Chondrocyte (in vitro differentiated cells): Measurements from ENCODE around the gene PILRA. TPM values are rescaled to one million over a fixed set of nuclear protein-coding genes. Genes with fewer than 3 reads are reported as not detected.

Experiments
- DNase-seq: peaks from one replicate; pipeline ENCODE4 v3.0.0; 2021; ENCODE audit warnings: mixed read lengths, low spot score
- H3K27ac Mint-ChIP-seq: one replicate; pipeline ENCODE4 v1.8.0; 2021; ENCODE audit warnings: mild to moderate bottlenecking, moderate library complexity, mixed read lengths; ENCODE audit not compliant: unreplicated experiment
- H3K27me3 Mint-ChIP-seq: 2 replicates; pipeline ENCODE4 v1.8.0; 2021; ENCODE audit warnings: low read depth, mixed read lengths
- H3K36me3 Mint-ChIP-seq: 2 replicates; pipeline ENCODE4 v1.8.0; 2021; ENCODE audit warnings: low read depth, mixed read lengths
- H3K4me1 Mint-ChIP-seq: 2 replicates; pipeline ENCODE4 v1.8.0; 2021; ENCODE audit warnings: low read depth, mild to moderate bottlenecking, mixed read lengths
- H3K4me3 Mint-ChIP-seq: one replicate; pipeline ENCODE4 v1.8.0; 2021; ENCODE audit warnings: mild to moderate bottlenecking, moderate library complexity, mixed read lengths; ENCODE audit not compliant: unreplicated experiment
- H3K9me3 Mint-ChIP-seq: 2 replicates; pipeline ENCODE4 v1.8.0; 2021; ENCODE audit warnings: low read depth, mixed read lengths
- total RNA-seq: library from RNA; stranded (reverse); gene quantifications from 3 replicates; pipeline ENCODE4 v1.2.1, GENCODE V29; 2021
- TF ChIP-seq, protein P1 (sequence below): fragments of 200-600 bp; sonication (generic); IDR thresholded peaks from 2 replicates; pipeline ENCODE4 v1.5.0; 2021; ENCODE audit warnings: antibody characterized with exemption, mild to moderate bottlenecking, moderate library complexity

The PILRA gene
- total RNA-seq, 1 donor from 2014 or later, result 0.60 TPM

DNA sequence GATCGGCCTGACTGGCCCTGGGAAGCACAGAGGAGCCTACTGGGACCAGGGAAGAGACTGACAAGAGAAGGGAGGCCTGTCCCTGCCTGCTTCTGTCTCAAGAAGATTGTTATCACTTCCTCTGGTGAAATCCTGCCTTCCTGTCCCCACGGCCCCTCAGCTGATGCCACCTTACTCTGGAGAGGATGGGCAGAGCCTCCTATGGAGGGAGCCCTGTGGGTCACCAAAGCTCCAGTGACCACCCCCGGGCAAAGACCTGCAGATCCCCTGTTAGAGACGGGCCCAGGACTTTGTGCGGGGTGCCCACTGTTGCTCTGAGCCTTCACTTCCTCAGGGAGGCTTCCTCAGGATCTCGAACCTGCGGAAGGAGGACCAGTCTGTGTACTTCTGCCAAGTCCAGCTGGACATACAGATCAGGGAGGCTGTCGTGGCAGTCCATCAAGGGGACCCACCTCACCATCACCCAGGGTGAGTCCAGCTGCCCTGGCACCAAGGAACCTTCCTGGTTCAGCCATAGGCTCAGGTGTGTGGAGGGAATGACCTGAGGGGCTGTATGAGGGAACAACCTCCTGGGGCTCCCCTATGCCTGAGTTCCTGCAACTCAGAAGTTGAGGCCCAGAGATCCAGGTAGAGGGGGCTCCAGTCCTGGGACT is 16.7 kb upstream of the PILRA start:
- Mint-ChIP-seq H3K27me3 (no peaks in the 10 kb centered on the region), H3K27ac (no peak overlapping the region), H3K9me3 (no peaks in the 10 kb centered on the region), H3K4me1 (no peaks in the 10 kb centered on the region), H3K36me3 (peaks cover 25% of the 10 kb centered on the region), H3K4me3 (no peak overlapping the region)
- no peak for DNase-seq
- TF ChIP-seq, protein P1, sequence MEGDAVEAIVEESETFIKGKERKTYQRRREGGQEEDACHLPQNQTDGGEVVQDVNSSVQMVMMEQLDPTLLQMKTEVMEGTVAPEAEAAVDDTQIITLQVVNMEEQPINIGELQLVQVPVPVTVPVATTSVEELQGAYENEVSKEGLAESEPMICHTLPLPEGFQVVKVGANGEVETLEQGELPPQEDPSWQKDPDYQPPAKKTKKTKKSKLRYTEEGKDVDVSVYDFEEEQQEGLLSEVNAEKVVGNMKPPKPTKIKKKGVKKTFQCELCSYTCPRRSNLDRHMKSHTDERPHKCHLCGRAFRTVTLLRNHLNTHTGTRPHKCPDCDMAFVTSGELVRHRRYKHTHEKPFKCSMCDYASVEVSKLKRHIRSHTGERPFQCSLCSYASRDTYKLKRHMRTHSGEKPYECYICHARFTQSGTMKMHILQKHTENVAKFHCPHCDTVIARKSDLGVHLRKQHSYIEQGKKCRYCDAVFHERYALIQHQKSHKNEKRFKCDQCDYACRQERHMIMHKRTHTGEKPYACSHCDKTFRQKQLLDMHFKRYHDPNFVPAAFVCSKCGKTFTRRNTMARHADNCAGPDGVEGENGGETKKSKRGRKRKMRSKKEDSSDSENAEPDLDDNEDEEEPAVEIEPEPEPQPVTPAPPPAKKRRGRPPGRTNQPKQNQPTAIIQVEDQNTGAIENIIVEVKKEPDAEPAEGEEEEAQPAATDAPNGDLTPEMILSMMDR, result no peak

GRCh38 chr7:100357131-100357561 is 16.1 kb upstream of the PILRA start:
- Mint-ChIP-seq H3K36me3 (peaks cover 30% of the 10 kb centered on the region), H3K27me3 (no peaks in the 10 kb centered on the region), H3K27ac (no peak overlapping the region), H3K4me1 (no peaks in the 10 kb centered on the region), H3K4me3 (no peak overlapping the region), H3K9me3 (no peaks in the 10 kb centered on the region)
- TF ChIP-seq, protein P1, result no peak
- DNase-seq, result no peak

- Mint-ChIP-seq H3K4me1 (no peaks in the 10 kb centered on the region), H3K9me3 (no peaks in the 10 kb centered on the region), H3K36me3 (peaks cover 39% of the 10 kb centered on the region), H3K27ac (no peak within 1 kb of the TSS), H3K4me3 (no peak within 1 kb of the TSS), H3K27me3 (no peaks in the 10 kb centered on the region)
- TF ChIP-seq, protein P1, result peak; percentile 26
- DNase-seq, result no peak
Measured at GRCh38 chr7:100358027-100358856, 15.0 kb upstream of the PILRA start, which contains the start of gene PILRB. Gene PILRB, plus strand, starts transcription at chr7:100358117. Its CDS starts 186 bp downstream, at chr7:100358303.

- no peak overlapping the region for H3K4me3 Mint-ChIP-seq
- H3K27me3 Mint-ChIP-seq, result no peaks in the 10 kb centered on the region
- H3K36me3 Mint-ChIP-seq, result peaks cover 42% of the 10 kb centered on the region
- DNase-seq, result no peak
- H3K9me3 Mint-ChIP-seq, result no peaks in the 10 kb centered on the region
- no peak overlapping the region for H3K27ac Mint-ChIP-seq
- H3K4me1 Mint-ChIP-seq, result no peaks in the 10 kb centered on the region
- TF ChIP-seq, protein P1, result no peak
Measured at GRCh38 chr7:100358857-100359212, 14.5 kb upstream of the PILRA start.

- no peak for DNase-seq
- TF ChIP-seq, protein P1, result no peak
- H3K4me3 Mint-ChIP-seq, result no peak overlapping the region
- no peaks in the 10 kb centered on the region for H3K9me3 Mint-ChIP-seq
- H3K36me3 Mint-ChIP-seq, result peaks cover 44% of the 10 kb centered on the region
- H3K4me1 Mint-ChIP-seq, result no peaks in the 10 kb centered on the region
- H3K27me3 Mint-ChIP-seq, result no peaks in the 10 kb centered on the region
- H3K27ac Mint-ChIP-seq, result no peak overlapping the region
Measured at GRCh38 chr7:100360135-100360854, 13.0 kb upstream of the PILRA start.
